ENCODE measurements around the gene FGGY.
"Not testable (repeated sequence)": the region's sequence is repeated elsewhere in the genome, so short reads cannot be mapped to it uniquely, and the experiment has no call there.

GRCh38 chr1:59653142-59653958 is 356.5 kb downstream of the FGGY start:
- not testable (repeated sequence) for TF ChIP-seq CTCF (IDR thresholded peaks at IDR 0.05; ENCODE audit: borderline replicate concordance, extremely low read depth, low read length, poor library complexity, severe bottlenecking); EZH2 (IDR thresholded peaks at IDR 0.05; ENCODE audit: borderline replicate concordance, low read depth, low read length, severe bottlenecking)

All from DND-41 (cell line).